Measurements from ENCODE around the gene CFAP73. TPM values are rescaled to one million over a fixed set of nuclear protein-coding genes. Genes with fewer than 3 reads are reported as not detected.

Gene CFAP73
- total RNA-seq, 8 experiments from 2014 or later: 0.22 to 2.1 (median 0.44) TPM; not detected in 2

DNA sequence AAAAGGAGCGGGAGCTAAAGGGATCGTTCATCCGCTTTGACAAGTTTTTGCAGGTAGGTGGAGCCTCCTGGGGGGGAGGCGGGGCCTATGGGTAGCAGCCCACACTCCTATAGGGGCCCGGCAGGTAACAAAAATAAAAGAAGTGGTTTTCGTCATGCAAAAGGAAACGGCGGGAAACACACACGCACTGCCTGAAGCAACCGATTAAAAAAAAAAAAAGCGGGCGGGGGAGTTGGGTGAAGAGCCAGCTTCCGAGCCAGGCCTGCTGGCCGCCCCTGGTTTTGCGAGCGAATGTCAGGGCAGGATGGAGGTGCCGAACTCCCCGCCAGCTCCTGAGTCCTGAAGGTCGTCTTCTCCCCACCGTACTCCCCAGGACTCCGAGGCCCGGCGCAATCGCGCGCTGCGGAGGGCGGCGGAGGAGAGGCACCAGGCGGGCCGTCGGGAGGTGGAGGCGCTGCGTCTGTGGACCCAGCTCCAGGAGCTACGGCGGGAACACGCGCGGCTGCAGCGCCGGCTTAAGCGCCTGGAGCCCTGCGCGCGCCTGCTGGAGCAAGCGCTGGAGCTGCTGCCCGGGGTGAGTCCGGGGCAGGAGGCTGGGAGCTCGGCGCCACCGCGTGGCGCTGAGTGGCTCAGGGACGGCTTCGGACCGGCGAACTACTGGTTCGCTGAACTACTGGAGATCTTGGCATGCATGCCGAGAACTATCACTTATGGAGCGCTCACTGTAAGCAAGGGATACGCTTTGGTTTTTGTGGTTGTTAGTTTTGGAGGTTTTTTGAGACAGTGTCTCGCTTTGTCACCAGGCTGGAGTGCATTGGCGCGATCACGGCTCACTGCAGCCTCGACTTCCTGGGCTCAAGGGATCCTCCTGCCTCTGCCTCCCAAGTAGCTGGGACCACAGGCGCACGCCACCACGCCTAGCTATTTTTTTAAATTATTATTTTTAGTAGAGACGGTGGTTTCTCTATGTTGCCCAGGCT lies 3.6 kb downstream of the CFAP73 start:
- in situ Hi-C loops (cut with MboI; ENCODE audit: low pct_unique_long_range_greater_than_20kb in 2 of 9, low sequenced_read_pairs in 9 of 9, unreplicated experiment in 9 of 9): loop anchor here in 4 of 9 experiments (10.0 to 25.0 kb wide), 2 partner anchors 91 to 108 kb away; partner anchors contain the start of gene DTX1 (in 3 of the 4)
- Histone ChIP-seq H3K4me1 (replicated peaks in 1 of 2) (peaks cover 10 to 22% of the 10 kb centered on the region in 2 donors), H3K27ac (no peak overlapping the region), H3K4me3 (peak overlapping the region; percentile 15 to 29 (median 29))
- WGBS, 10 experiments: 0 to 100% (median 26%) methylated on average over 1 to 28 of the region's 70 CpGs; no CpG with 5 or more reads in 3 of the 10 experiments
- ATAC-seq (replicated peaks in 6 of 8): peak; percentile 56 to 76 (median 68)

- Histone ChIP-seq H3K27ac (no peak overlapping the region), H3K4me1 (replicated peaks in 1 of 2) (peaks cover 7 to 19% of the 10 kb centered on the region in 2 donors), H3K4me3 (peak overlapping the region; percentile 0 to 9 (median 4))
- ATAC-seq (replicated peaks in 6 of 8): peak in 6 of 8 experiments; percentile 7 to 27 (median 21)
- 2% methylated on average over 26 of the region's 51 CpGs; no CpG with 5 or more reads in 9 of the 10 experiments for WGBS, 10 experiments
- in situ Hi-C loops (cut with MboI; ENCODE audit: low pct_unique_long_range_greater_than_20kb in 2 of 9, low sequenced_read_pairs in 9 of 9, unreplicated experiment in 9 of 9): loop anchor here in 4 of 9 experiments (10.0 to 25.0 kb wide), 2 partner anchors 92 to 110 kb away; partner anchors contain the start of gene DTX1 (in 3 of the 4)
Measured at GRCh38 chr12:113154351-113154973, 4.9 kb downstream of the CFAP73 start.

DNA sequence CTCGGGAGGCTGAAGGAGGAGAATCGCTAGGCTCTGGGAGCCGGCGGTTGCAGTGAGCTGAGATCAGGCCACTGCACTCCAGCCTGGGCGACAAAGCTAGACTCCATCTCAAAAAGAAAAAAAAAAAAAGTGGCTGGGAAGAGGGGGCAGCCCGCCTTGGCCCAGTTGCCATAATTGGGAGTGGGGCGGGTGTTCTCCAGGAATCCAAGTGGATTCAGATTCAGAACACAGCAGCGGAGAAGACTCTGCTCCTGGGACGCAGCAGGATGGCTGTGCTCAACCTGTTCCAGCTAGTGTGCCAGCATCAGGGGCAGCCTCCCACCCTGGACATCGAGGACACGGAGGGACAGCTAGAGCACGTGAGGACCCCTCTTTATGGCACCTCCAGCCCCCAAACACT lies 5.5 kb downstream of the CFAP73 start:
- WGBS, 10 experiments: 67 to 100% (median 100%) methylated on average over 1 to 7 of the region's 12 CpGs; no CpG with 5 or more reads in 5 of the 10 experiments
- Histone ChIP-seq H3K4me3 (no peak overlapping the region), H3K4me1 (replicated peaks in 1 of 2) (peaks cover 3 to 16% of the 10 kb centered on the region in 2 donors), H3K27ac (no peak overlapping the region)
- ATAC-seq (replicated peaks in 6 of 8): no peak
- in situ Hi-C loops (cut with MboI; ENCODE audit: low pct_unique_long_range_greater_than_20kb in 2 of 9, low sequenced_read_pairs in 9 of 9, unreplicated experiment in 9 of 9): loop anchor here in 4 of 9 experiments (10.0 to 25.0 kb wide), 2 partner anchors 93 to 110 kb away; partner anchors contain the start of gene DTX1 (in 3 of the 4)

DNA sequence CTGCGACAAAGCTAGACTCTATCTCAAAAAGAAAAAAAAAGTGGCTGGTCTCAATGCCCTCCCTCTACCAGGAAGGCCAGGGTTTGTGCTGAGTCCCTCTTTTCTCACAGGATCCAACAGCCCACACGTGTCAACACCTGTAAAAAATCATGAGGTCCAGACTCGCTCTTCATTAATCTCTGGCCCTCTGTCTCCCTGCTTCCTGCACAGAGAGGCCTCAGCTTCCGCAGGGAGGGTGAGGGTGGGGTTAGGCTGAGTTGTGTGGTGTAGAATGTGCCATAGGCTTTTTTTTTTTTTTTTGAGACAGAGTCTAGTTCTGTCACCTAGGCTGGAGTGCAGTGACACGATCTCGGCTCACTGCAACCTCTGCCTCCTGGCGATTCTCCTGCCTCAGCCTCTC lies 6.1 kb downstream of the CFAP73 start:
- H3K4me1 ChIP-seq (replicated peaks in 1 of 2): peaks cover 7 to 20% of the 10 kb centered on the region in 2 donors
- no peak for ATAC-seq (replicated peaks in 6 of 8)
- H3K27ac ChIP-seq: no peak overlapping the region
- no peak overlapping the region for H3K4me3 ChIP-seq
- in situ Hi-C loops (cut with MboI; ENCODE audit: low pct_unique_long_range_greater_than_20kb in 2 of 9, low sequenced_read_pairs in 9 of 9, unreplicated experiment in 9 of 9): loop anchor here in 4 of 9 experiments (10.0 to 25.0 kb wide), 2 partner anchors 93 to 111 kb away; partner anchors contain the start of gene DTX1 (in 3 of the 4)
- 17 to 100% (median 87%) methylated on average over 1 to 5 of the region's 7 CpGs; no CpG with 5 or more reads in 4 of the 10 experiments for WGBS, 10 experiments

DNA sequence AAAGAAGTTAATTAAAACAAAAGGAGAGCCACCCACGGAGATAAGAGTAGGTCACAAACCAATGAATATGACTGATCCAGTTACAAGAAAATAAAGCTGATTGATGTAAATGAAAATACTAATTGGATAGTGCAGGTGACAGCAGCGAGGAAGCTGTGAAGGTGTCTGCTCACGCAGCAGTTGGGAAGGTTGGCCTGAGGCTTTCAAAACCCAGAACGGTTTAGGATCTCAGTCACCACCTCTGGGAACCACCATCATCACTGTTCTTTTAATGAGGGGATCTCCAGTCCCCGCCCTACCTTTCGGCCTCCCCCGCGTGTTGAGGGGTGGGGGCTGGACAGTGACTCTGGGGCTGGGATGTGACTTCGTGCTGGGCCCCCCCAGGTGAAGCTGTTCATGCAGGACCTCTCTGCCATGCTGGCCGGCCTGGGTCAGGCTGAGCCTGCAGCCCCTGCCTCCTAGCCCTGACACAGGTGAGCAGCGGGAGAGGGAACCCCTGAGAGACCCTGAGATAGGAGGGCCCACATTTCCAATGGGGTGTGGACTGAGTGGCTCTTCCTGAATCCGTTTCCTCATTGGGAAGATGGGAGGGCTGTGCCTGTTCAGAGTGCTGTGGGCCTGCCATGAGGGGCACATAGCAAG lies 7.8 kb downstream of the CFAP73 start:
- ATAC-seq (replicated peaks in 6 of 8): no peak
- 70 to 100% (median 98%) methylated on average over 1 to 5 of the region's 12 CpGs; no CpG with 5 or more reads in 2 of the 10 experiments for WGBS, 10 experiments
- Histone ChIP-seq H3K27ac (no peak overlapping the region), H3K4me1 (replicated peaks in 1 of 2) (peaks cover 19 to 33% of the 10 kb centered on the region in 2 donors), H3K4me3 (no peak overlapping the region)
- in situ Hi-C loops (cut with MboI; ENCODE audit: low pct_unique_long_range_greater_than_20kb in 2 of 9, low sequenced_read_pairs in 9 of 9, unreplicated experiment in 9 of 9): loop anchor here in 4 of 9 experiments (10.0 to 25.0 kb wide), 2 partner anchors 95 to 113 kb away; partner anchors contain the start of gene DTX1 (in 3 of the 4)

DNA sequence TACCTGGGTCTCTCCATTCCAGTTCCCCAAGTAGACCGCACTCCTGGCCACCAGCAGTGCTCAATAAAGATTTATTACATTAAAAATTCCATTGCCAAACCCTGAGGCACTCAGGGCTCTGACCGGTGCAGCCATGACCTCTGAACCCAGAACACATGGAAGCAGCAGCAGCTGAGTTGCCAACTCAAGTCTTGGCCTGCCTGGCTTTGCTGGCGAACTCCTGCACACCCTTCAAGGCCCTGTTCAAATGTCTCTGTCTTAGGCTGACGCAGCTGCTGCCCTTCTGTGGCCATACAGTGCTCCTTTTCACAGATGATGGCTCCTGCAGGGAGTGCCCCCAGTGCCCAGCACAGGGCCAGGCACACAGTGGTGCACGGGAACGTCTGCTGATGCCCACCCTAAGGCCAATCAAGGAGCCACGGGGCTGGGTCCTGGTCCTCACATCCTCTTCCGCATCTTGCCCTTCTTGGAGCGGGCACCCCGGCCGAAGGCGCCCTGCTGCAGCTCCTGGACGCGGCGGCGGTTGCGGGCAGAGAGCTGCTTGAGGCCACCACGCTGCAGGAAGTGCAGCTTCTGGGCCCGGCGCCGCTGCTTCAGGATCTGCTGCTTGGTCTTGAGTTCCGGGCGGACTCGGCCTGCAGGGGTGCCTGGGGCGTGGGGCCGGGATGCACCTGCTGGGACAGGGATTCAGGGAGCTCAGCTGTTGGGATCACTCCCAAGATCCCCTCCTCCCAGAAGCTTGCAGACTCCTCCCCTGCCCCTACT lies 9.1 kb downstream of the CFAP73 start:
- ATAC-seq (replicated peaks in 6 of 8): no peak
- in situ Hi-C loops (cut with MboI; ENCODE audit: low pct_unique_long_range_greater_than_20kb in 2 of 9, low sequenced_read_pairs in 9 of 9, unreplicated experiment in 9 of 9): loop anchor here in 4 of 9 experiments (10.0 to 25.0 kb wide), 2 partner anchors 96 to 114 kb away; partner anchors contain the start of gene DTX1 (in 3 of the 4)
- Histone ChIP-seq H3K4me1 (replicated peaks in 1 of 2) (peaks cover 27 to 38% of the 10 kb centered on the region in 2 donors), H3K27ac (no peak overlapping the region), H3K4me3 (no peak overlapping the region)
- WGBS, 10 experiments: 70 to 100% (median 100%) methylated on average over 1 to 3 of the region's 26 CpGs; no CpG with 5 or more reads in 3 of the 10 experiments

DNA sequence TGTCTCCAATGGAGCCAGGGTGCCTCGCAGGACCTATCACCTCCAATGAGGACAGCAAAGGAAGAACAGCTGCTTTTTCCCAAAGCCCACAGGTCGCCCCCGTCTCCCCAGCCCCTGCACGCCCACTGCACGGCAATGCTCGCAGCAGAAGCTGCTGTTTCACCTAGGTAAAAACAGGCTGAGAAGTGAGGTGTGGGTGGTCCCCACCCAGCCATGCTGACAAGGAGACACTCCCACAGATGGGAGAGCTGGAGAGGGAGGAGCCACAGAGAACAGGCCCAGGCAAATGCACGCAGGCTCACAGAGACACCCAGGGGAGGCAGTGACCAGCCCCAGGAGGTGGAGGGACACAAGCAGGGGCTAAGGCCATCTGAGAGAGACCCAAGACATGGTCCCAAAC lies 10.4 kb downstream of the CFAP73 start:
- in situ Hi-C loops (cut with MboI; ENCODE audit: low pct_unique_long_range_greater_than_20kb in 2 of 9, low sequenced_read_pairs in 9 of 9, unreplicated experiment in 9 of 9): loop anchor here in 5 of 9 experiments (10.0 to 25.0 kb wide), 3 partner anchors 98 to 115 kb away; partner anchors contain the start of gene DTX1 (in 4 of the 5)
- Histone ChIP-seq H3K4me3 (no peak overlapping the region), H3K4me1 (replicated peaks in 1 of 2) (peaks cover 27 to 38% of the 10 kb centered on the region in 2 donors), H3K27ac (peak overlapping the region in 1 of 2 donors; percentile 62)
- ATAC-seq (replicated peaks in 6 of 8): peak in 3 of 8 experiments; percentile 4 to 83 (median 76)
- no CpG with 5 or more reads among the region's 7 CpGs for WGBS, 10 experiments

GRCh38 chr12:113161415-113162016 lies 12.0 kb downstream of the CFAP73 start:
- in situ Hi-C loops (cut with MboI; ENCODE audit: low pct_unique_long_range_greater_than_20kb in 2 of 9, low sequenced_read_pairs in 9 of 9, unreplicated experiment in 9 of 9): loop anchor here in 4 of 9 experiments (10.0 to 25.0 kb wide), 2 partner anchors 99 to 107 kb away; partner anchors contain the start of gene DTX1 (in 4 of the 4)
- Histone ChIP-seq H3K27ac (peak overlapping the region; percentile 67 to 88), H3K4me3 (peak overlapping the region in 2 of 5 donors; percentile 9 to 10), H3K4me1 (replicated peaks in 1 of 2) (peaks cover 27 to 29% of the 10 kb centered on the region in 2 donors)
- 0% methylated on average over 2 of the region's 26 CpGs; no CpG with 5 or more reads in 9 of the 10 experiments for WGBS, 10 experiments
- peak in 7 of 8 experiments; percentile 12 to 95 (median 92) for ATAC-seq (replicated peaks in 6 of 8)

- peaks cover 27 to 29% of the 10 kb centered on the region in 2 donors for H3K4me1 ChIP-seq (replicated peaks in 1 of 2)
- WGBS, 10 experiments: 10 to 100% (median 64%) methylated on average over 2 to 11 of the region's 25 CpGs; no CpG with 5 or more reads in 4 of the 10 experiments
- peak in 5 of 8 experiments; percentile 47 to 66 (median 61) for ATAC-seq (replicated peaks in 6 of 8)
- peak overlapping the region; percentile 67 to 88 for H3K27ac ChIP-seq
- peak overlapping the region in 2 of 5 donors; percentile 7 to 10 for H3K4me3 ChIP-seq
- in situ Hi-C loops (cut with MboI; ENCODE audit: low pct_unique_long_range_greater_than_20kb in 2 of 9, low sequenced_read_pairs in 9 of 9, unreplicated experiment in 9 of 9): loop anchor here in 4 of 9 experiments (10.0 to 25.0 kb wide), 2 partner anchors 100 to 108 kb away; partner anchors contain the start of gene DTX1 (in 4 of the 4)
Measured at GRCh38 chr12:113162102-113163029, 12.8 kb downstream of the CFAP73 start.

DNA sequence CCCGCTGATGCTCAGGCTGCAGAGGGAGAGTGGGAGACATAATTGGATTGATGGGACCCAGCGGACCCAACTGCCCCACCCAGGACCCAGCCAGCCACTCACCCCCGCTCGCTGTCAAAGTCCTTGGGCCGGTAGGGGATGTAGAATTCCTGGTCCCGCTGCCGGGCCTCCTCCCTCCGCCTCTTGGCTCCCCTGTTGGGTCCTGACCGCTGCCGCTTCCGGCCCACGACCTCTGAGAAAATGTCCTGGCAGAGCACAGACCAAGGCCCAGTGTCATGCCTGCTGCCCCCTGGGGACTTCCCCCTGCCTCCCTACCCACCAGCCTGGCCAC lies 13.5 kb downstream of the CFAP73 start:
- 63 to 85% (median 73%) methylated on average over 1 to 4 of the region's 12 CpGs; no CpG with 5 or more reads in 7 of the 10 experiments for WGBS, 10 experiments
- Histone ChIP-seq H3K27ac (peak overlapping the region in 1 of 2 donors; percentile 88), H3K4me1 (replicated peaks in 1 of 2) (peaks cover 27 to 29% of the 10 kb centered on the region in 2 donors), H3K4me3 (no peak overlapping the region)
- no peak for ATAC-seq (replicated peaks in 6 of 8)
- in situ Hi-C loops (cut with MboI; ENCODE audit: low pct_unique_long_range_greater_than_20kb in 2 of 9, low sequenced_read_pairs in 9 of 9, unreplicated experiment in 9 of 9): loop anchor here in 4 of 9 experiments (10.0 to 25.0 kb wide), 2 partner anchors 101 to 108 kb away; partner anchors contain the start of gene DTX1 (in 4 of the 4)
